IPS-18a (cell line): ENCODE results near the gene SREBF2.

Experiments used
- H3K27ac ChIP-seq: one replicate; pipeline ENCODE4 v1.5.1; 2013; ENCODE audit warnings: low read length
- H3K27me3 ChIP-seq: one replicate; pipeline ENCODE4 v1.6.1; 2013; ENCODE audit warnings: mild to moderate bottlenecking, low read length; ENCODE audit not compliant: control insufficient read depth, insufficient read depth
- H3K36me3 ChIP-seq: one replicate; pipeline ENCODE4 v1.6.1; 2013; ENCODE audit warnings: low read depth, low read length; ENCODE audit not compliant: control insufficient read depth
- H3K4me1 ChIP-seq: one replicate; pipeline ENCODE4 v1.6.1; 2013; ENCODE audit warnings: low read depth, low read length; ENCODE audit not compliant: control insufficient read depth
- H3K4me3 ChIP-seq: one replicate; pipeline ENCODE4 v1.5.1; 2013; ENCODE audit warnings: low read length
- H3K9ac ChIP-seq: one replicate; pipeline ENCODE4 v1.6.1; 2013; ENCODE audit warnings: mild to moderate bottlenecking, low read length, moderate library complexity
- H3K9me3 ChIP-seq: one replicate; pipeline ENCODE4 v1.6.1; 2013; ENCODE audit warnings: low read depth, low read length; ENCODE audit not compliant: control insufficient read depth

Gene SREBF2

DNA sequence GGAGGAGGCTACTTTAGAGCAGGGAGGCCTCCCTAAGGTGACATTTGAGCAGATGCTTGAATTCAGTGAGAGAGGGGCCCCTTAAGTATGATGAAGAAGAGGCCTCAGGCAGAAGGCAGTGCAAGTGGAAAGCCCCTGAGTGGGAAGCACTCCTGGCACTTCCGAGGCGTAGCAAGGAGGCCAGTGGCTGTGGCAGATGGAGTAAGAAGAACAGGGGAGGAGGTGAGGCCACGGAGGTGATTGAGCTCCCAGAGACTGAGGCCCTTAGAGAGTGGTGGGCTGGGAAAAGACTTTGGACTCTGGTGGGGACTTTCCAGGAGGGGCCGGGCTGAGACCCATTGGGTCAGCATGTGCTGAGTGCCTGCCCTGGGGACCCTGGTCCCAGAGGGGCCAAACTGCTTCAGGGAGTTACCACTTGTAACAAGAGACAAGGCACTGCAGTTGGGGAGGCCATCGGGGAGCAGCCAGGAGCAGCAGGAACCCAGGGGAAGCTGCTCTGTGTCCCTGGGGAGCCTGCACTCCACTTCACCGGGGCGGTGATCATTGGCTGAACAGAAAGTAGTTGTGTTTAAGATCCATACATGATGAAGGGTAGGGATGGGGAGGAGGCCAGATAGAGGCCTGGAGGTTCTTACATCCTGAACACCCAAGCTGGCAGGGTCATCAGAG is 116.5 kb downstream of the SREBF2 start:
- peaks cover 13% of the 10 kb centered on the region for H3K4me1 ChIP-seq
- H3K27ac ChIP-seq: no peak overlapping the region
- H3K36me3 ChIP-seq: peaks cover 7% of the 10 kb centered on the region
- H3K9me3 ChIP-seq: no peaks in the 10 kb centered on the region
- H3K4me3 ChIP-seq: no peak overlapping the region
- H3K9ac ChIP-seq: no peak overlapping the region
- no peaks in the 10 kb centered on the region for H3K27me3 ChIP-seq

DNA sequence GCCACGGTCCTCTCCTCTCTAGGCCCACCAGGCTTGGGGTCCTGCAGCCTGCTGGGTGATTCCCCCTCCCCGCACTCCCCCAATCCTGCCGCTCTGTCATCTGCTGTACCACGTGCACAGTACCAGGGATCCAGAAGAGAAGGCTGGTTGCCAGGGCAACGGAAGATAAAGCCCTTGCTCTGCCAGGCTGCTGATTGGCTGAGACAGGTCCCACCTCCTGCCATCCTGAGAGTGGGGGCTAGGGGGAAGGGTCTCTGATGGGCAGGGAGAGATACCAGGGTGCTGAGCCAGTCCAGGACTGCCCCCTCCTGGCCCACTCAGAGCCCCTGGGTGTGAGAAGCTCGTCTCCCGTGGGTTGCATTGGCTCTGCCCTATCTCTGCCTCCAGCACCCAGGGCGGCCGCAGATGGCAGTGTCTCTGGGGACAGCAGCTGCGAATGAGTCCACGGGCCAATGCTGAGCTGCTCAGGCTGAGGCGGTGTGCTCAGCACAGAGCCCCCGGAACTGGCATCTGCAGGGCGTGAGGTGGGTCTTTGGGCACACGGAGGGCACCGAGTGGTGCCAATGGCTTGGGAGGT is 119.1 kb downstream of the SREBF2 start, which contains the start of gene SMIM45:
Gene SMIM45, plus strand, starts transcription at position 253 of the 577 bp plus-strand sequence.
- Histone ChIP-seq H3K9ac (no peak within 1 kb of the TSS), H3K4me1 (peaks cover 9% of the 10 kb centered on the region), H3K9me3 (no peaks in the 10 kb centered on the region), H3K27me3 (no peaks in the 10 kb centered on the region), H3K36me3 (no peaks in the 10 kb centered on the region), H3K4me3 (no peak within 1 kb of the TSS), H3K27ac (no peak within 1 kb of the TSS)

DNA sequence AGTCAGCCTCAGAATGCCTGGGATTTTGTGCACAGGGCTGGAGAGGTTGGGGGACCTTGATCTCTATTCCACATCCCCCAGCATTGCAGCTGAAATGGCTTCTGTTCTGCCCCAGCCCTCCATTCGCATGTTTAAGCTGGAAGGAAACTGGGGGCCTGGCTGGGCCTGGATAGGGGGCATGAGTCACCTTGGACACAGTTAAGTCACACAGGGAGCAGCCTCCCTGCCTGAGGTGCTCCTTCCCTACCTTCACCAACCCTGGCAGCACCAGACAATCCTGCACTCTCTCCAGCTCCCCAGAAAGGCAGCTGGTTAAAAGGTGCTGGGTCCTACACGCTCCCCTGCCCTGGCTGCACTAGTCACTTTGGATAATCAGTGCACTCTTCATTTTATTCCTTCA is 119.8 kb downstream of the SREBF2 start:
- no peak overlapping the region for H3K4me3 ChIP-seq
- peaks cover 9% of the 10 kb centered on the region for H3K4me1 ChIP-seq
- H3K27ac ChIP-seq: no peak overlapping the region
- H3K9me3 ChIP-seq: no peaks in the 10 kb centered on the region
- no peaks in the 10 kb centered on the region for H3K36me3 ChIP-seq
- no peaks in the 10 kb centered on the region for H3K27me3 ChIP-seq
- H3K9ac ChIP-seq: no peak overlapping the region
